Loucy (cell line): ENCODE data around the gene SCYL1.

Experiments
- CTCF ChIP-seq: fragments of 200-600 bp; sonication (generic); conservative IDR thresholded peaks from 2 replicates; pipeline ENCODE4 v1.5.1; 2014; ENCODE audit warnings: mild to moderate bottlenecking, antibody characterized with exemption, low read length
- EZH2phosphoT487 ChIP-seq: fragments of 200-600 bp; IDR thresholded peaks from 2 replicates; pipeline ENCODE4 v1.6.1; 2018; ENCODE audit warnings: antibody characterized with exemption, mild to moderate bottlenecking, moderate library complexity, borderline replicate concordance

GRCh38 chr11:65565624-65566453 is 41.0 kb downstream of the SCYL1 start:
- TF ChIP-seq CTCF, result no peak
- TF ChIP-seq EZH2phosphoT487, result no peak
